Endothelial cell of umbilical vein (primary cell): ENCODE measurements around the gene POMGNT2. TPM values are rescaled to one million over a fixed set of nuclear protein-coding genes. Genes with fewer than 3 reads are reported as not detected.

Source experiments
- BruUV-seq: library from RNA; stranded (reverse); fragments of 400-500 nt; replicated peaks from 2 replicates; lab custom pipeline; 2021; lab: Mats Ljungman, UMichigan
- CTCF ChIA-PET: fragments of 300-600, 350-600 bp; sonication (Branson Sonifier 250); formaldehyde crosslinking; loops from one replicate; lab custom pipeline; 2021; ENCODE audit warnings: antibody characterized with exemption, inconsistent platforms; lab: Charles Lee
- POLR2A ChIA-PET: fragments of 300-600, 350-600 bp; sonication (Branson Sonifier 250); formaldehyde crosslinking; loops from one replicate; lab custom pipeline; 2021; ENCODE audit warnings: antibody characterized with exemption, inconsistent platforms; lab: Charles Lee
- DNase-seq: peaks from one replicate; pipeline ENCODE4 v3.0.0-alpha.2; 2011; ENCODE audit warnings: low read depth, low spot score
- FAIRE-seq: peaks from 2 replicates; lab custom pipeline; 2011; peaks lifted over from hg19 to GRCh38; lab: Jason Lieb, UNC
- H2AFZ ChIP-seq: 2 replicates; pipeline ENCODE4 v1.6.0; 2012; ENCODE audit warnings: low read depth, low read length, control low read depth, inconsistent platforms
- H3K27ac ChIP-seq: 2 replicates; pipeline ENCODE4 v1.5.1; 2011; ENCODE audit warnings: low read depth, mild to moderate bottlenecking, control low read depth, low read length, moderate library complexity; ENCODE audit not compliant: insufficient read depth
- H3K27me3 ChIP-seq, 2 experiments: 2 replicates each; pipeline versions ENCODE4 v1.6.0 to v1.6.1; 2011; ENCODE audit warnings: low read length in 2 of 2, mixed read lengths in 1 of 2; ENCODE audit not compliant: control insufficient read depth in 2 of 2, insufficient read depth in 2 of 2
- H3K36me3 ChIP-seq, 2 experiments: 2 replicates in 1 of 2; 3 replicates in 1 of 2; pipeline ENCODE4 v1.5.1; 2011; ENCODE audit warnings: low read length in 2 of 2, mild to moderate bottlenecking in 1 of 2, moderate library complexity in 1 of 2; ENCODE audit not compliant: control insufficient read depth in 2 of 2, insufficient read depth in 2 of 2; ENCODE audit errors: extremely low read depth in 1 of 2
- H3K4me1 ChIP-seq: 3 replicates; pipeline ENCODE4 v1.5.1; 2011; ENCODE audit warnings: mild to moderate bottlenecking, low read length; ENCODE audit not compliant: control insufficient read depth, insufficient read depth; ENCODE audit errors: extremely low read depth
- H3K4me2 ChIP-seq: 2 replicates; pipeline ENCODE4 v1.6.1; 2011; ENCODE audit warnings: low read length, control low read depth, mixed read lengths; ENCODE audit not compliant: insufficient read depth
- H3K4me3 ChIP-seq, 3 experiments: fragments of 200-600 bp in 1 of 3; sonication (generic), shearing (Covaris generic) in 1 of 3; replicated peaks in 1 of 3; 2 replicates each; pipeline ENCODE4 v1.5.1; 2011 to 2016; ENCODE audit warnings: control low read depth in 3 of 3, low read length in 3 of 3, mild to moderate bottlenecking in 2 of 3, inconsistent platforms in 1 of 3, low read depth in 1 of 3, moderate library complexity in 1 of 3; ENCODE audit not compliant: insufficient read depth in 1 of 3
- H3K79me2 ChIP-seq: 2 replicates; pipeline ENCODE4 v1.6.0; 2012; ENCODE audit warnings: low read length, inconsistent platforms; ENCODE audit not compliant: control insufficient read depth, insufficient read depth
- H3K9ac ChIP-seq: replicated peaks from 2 replicates; pipeline ENCODE3; 2011; ENCODE audit warnings: low read length, control low read depth; ENCODE audit not compliant: insufficient read depth; ENCODE audit errors: extremely low read depth
- H3K9me1 ChIP-seq: replicated peaks from 3 replicates; pipeline ENCODE4 v1.6.0; 2011; ENCODE audit warnings: mild to moderate bottlenecking, low read length; ENCODE audit not compliant: control insufficient read depth, insufficient read depth; ENCODE audit errors: extremely low read depth
- H3K9me3 ChIP-seq: replicated peaks from 2 replicates; pipeline ENCODE4 v1.5.1; 2012; ENCODE audit warnings: low read length, inconsistent platforms; ENCODE audit not compliant: control insufficient read depth, insufficient read depth
- H4K20me1 ChIP-seq: replicated peaks from 2 replicates; pipeline ENCODE3; 2011; ENCODE audit warnings: mild to moderate bottlenecking, low read length; ENCODE audit not compliant: control insufficient read depth, insufficient read depth; ENCODE audit errors: extremely low read depth
- EZH2 ChIP-seq: IDR thresholded peaks from 2 replicates; pipeline ENCODE4 v1.6.1; 2012; ENCODE audit warnings: borderline replicate concordance, low read depth, mild to moderate bottlenecking, moderate library complexity, low read length, inconsistent platforms; ENCODE audit not compliant: severe bottlenecking
- FOS ChIP-seq: IDR thresholded peaks from 2 replicates; pipeline ENCODE4 v1.6.1; 2011; ENCODE audit warnings: mild to moderate bottlenecking, low read length, moderate library complexity, borderline replicate concordance; ENCODE audit not compliant: insufficient read depth
- GATA2 ChIP-seq: IDR thresholded peaks from 2 replicates; pipeline ENCODE4 v1.7.0; 2011; ENCODE audit warnings: low read depth, mild to moderate bottlenecking, moderate library complexity, mixed read lengths, low read length; ENCODE audit not compliant: insufficient read length, insufficient read depth
- JUN ChIP-seq: IDR thresholded peaks from 2 replicates; pipeline ENCODE4 v1.6.1; 2011; ENCODE audit warnings: borderline replicate concordance, low read depth; ENCODE audit not compliant: insufficient read length, insufficient read depth
- MYC ChIP-seq: IDR thresholded peaks from one replicate; pipeline ENCODE4 v1.6.1; 2011; ENCODE audit warnings: mild to moderate bottlenecking, low read depth, low read length
- POLR2A ChIP-seq: IDR thresholded peaks from 2 replicates; pipeline ENCODE4 v1.6.1; 2012; ENCODE audit warnings: low read depth, mild to moderate bottlenecking, control low read depth, low read length
- POLR2AphosphoS5 ChIP-seq: IDR thresholded peaks from 2 replicates; pipeline ENCODE4 v1.6.1; 2012; ENCODE audit warnings: low read depth, mild to moderate bottlenecking, control low read depth, low read length, moderate library complexity; ENCODE audit not compliant: insufficient read depth
- dilution Hi-C: fragments of 300-500 bp; cut with MboI; formaldehyde crosslinking; loops from one replicate; pipeline ENCODE4 v1.15.0; 2019; ENCODE audit warnings: low sequenced_read_pairs; ENCODE audit not compliant: extremely low pct_ligation_motif_present
- intact Hi-C: fragments of 100-400 bp; cut with micrococcal nuclease; formaldehyde crosslinking; loops from one replicate; pipeline ENCODE4 v1.10.0; 2022
- polyA plus RNA-seq, 4 experiments: library from polyadenylated mRNA; depleted of rRNA in 3 of 4; stranded (reverse) in 3 of 4; unstranded in 1 of 4; fragments of >200 nt; gene quantifications; 2 replicates each; pipeline versions ENCODE4 v1.2.1 to v1.2.3, GENCODE V29; 2011 to 2012; ENCODE audit warnings: missing spikeins in 1 of 4
- total RNA-seq: library from RNA; stranded (reverse); gene quantifications from 2 replicates; pipeline ENCODE4 v1.2.3, GENCODE V29; 2021
- TF ChIP-seq, protein P1 (sequence below): IDR thresholded peaks from 2 replicates; pipeline ENCODE4 v1.6.1; 2011; ENCODE audit not compliant: insufficient read depth, insufficient read length
- TF ChIP-seq, protein P2 (sequence below), 2 donors: IDR thresholded peaks; 1 replicate in 1 of 2; 2 replicates in 1 of 2; pipeline ENCODE4 v1.5.1; 2011; ENCODE audit warnings: low read length in 2 of 2, mild to moderate bottlenecking in 2 of 2, moderate library complexity in 2 of 2, control low read depth in 1 of 2, inconsistent platforms in 1 of 2, low read depth in 1 of 2; ENCODE audit not compliant: insufficient read depth in 1 of 2; ENCODE audit errors: extremely low read depth in 1 of 2

POMGNT2 gene
- total and polyA plus RNA-seq, 2 donors (not counting 3 experiments of a cell fraction or from before 2014, with no cell fraction given) = 6.4 to 16.3 TPM

- FAIRE-seq (no peak), DNase-seq (no peak)
- Histone ChIP-seq H3K9ac (no peak overlapping the region), H3K4me2 (no peak overlapping the region), H3K79me2 (no peaks in the 10 kb centered on the region), H3K9me3 (no peaks in the 10 kb centered on the region), H3K4me3 (no peak overlapping the region), H4K20me1 (no peaks in the 10 kb centered on the region), H3K27ac (no peak overlapping the region), H3K36me3 (no peaks in the 10 kb centered on the region), H3K27me3 (peaks cover 2% of the 10 kb centered on the region in 2 experiments), H2AFZ (no peak overlapping the region), H3K9me1 (no peaks in the 10 kb centered on the region), H3K4me1 (no peaks in the 10 kb centered on the region)
- ChIA-PET CTCF (no interaction called here), POLR2A (no interaction called here)
- TF ChIP-seq POLR2A (no peak), FOS (no peak)
- dilution Hi-C loops (no loop called here), intact Hi-C loops (no loop called here)
- BruUV-seq = no TSS peak
These were observed 43.3 kb downstream of the POMGNT2 start for GRCh38 chr3:43062564-43063040.

GRCh38 chr3:43062040-43062563, 43.8 kb downstream of the POMGNT2 start:
- no peak for FAIRE-seq
- no peaks in the 10 kb centered on the region for H3K4me1 ChIP-seq
- dilution Hi-C loops = no loop called here
- intact Hi-C loops = no loop called here
- H3K27ac ChIP-seq = no peak overlapping the region
- H3K79me2 ChIP-seq = no peaks in the 10 kb centered on the region
- no peaks in the 10 kb centered on the region for H3K9me1 ChIP-seq
- no peaks in the 10 kb centered on the region for H3K9me3 ChIP-seq
- no peak overlapping the region for H3K4me3 ChIP-seq
- BruUV-seq = no TSS peak
- H4K20me1 ChIP-seq = no peaks in the 10 kb centered on the region
- ChIA-PET POLR2A (no interaction called here), CTCF (no interaction called here)
- H3K36me3 ChIP-seq = no peaks in the 10 kb centered on the region
- H3K9ac ChIP-seq = no peak overlapping the region
- DNase-seq = no peak
- peaks cover 2% of the 10 kb centered on the region in 2 experiments for H3K27me3 ChIP-seq
- no peak overlapping the region for H2AFZ ChIP-seq
- H3K4me2 ChIP-seq = no peak overlapping the region
- TF ChIP-seq EZH2 = no peak
- TF ChIP-seq GATA2 = no peak
- TF ChIP-seq POLR2A = no peak
- TF ChIP-seq, protein P1, sequence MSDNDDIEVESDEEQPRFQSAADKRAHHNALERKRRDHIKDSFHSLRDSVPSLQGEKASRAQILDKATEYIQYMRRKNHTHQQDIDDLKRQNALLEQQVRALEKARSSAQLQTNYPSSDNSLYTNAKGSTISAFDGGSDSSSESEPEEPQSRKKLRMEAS = no peak
- TF ChIP-seq POLR2AphosphoS5 = no peak
- no peak for TF ChIP-seq MYC
- TF ChIP-seq FOS = no peak
- no peak for TF ChIP-seq JUN
- TF ChIP-seq, protein P2, sequence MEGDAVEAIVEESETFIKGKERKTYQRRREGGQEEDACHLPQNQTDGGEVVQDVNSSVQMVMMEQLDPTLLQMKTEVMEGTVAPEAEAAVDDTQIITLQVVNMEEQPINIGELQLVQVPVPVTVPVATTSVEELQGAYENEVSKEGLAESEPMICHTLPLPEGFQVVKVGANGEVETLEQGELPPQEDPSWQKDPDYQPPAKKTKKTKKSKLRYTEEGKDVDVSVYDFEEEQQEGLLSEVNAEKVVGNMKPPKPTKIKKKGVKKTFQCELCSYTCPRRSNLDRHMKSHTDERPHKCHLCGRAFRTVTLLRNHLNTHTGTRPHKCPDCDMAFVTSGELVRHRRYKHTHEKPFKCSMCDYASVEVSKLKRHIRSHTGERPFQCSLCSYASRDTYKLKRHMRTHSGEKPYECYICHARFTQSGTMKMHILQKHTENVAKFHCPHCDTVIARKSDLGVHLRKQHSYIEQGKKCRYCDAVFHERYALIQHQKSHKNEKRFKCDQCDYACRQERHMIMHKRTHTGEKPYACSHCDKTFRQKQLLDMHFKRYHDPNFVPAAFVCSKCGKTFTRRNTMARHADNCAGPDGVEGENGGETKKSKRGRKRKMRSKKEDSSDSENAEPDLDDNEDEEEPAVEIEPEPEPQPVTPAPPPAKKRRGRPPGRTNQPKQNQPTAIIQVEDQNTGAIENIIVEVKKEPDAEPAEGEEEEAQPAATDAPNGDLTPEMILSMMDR (IDR thresholded peaks at IDR 0.05; ENCODE audit: extremely low read depth in 1 of 2, insufficient read depth in 1 of 2, low read depth in 1 of 2, low read length in 2 of 2) = no peak
